Measurements from ENCODE around the gene CCDC83.
A peak's percentile ranks its signal among the peaks of the same experiment; 100 is the strongest.

Gene CCDC83

GRCh38 chr11:85825616-85826015 is 29.6 kb upstream of the CCDC83 start:
- TF ChIP-seq GATA2 (IDR thresholded peaks at IDR 0.05; ENCODE audit: low read depth, low read length) (no peak), GATA3 (IDR thresholded peaks at IDR 0.05; ENCODE audit: low read depth, low read length) (no peak)

GRCh38 chr11:85826116-85826855 is 28.9 kb upstream of the CCDC83 start:
- no peak for TF ChIP-seq GATA3 (IDR thresholded peaks at IDR 0.05; ENCODE audit: low read depth, low read length)
- TF ChIP-seq GATA2 (IDR thresholded peaks at IDR 0.05; ENCODE audit: low read depth, low read length), result no peak

GRCh38 chr11:85827748-85828639 is 27.2 kb upstream of the CCDC83 start:
- TF ChIP-seq GATA2 (IDR thresholded peaks at IDR 0.05; ENCODE audit: low read depth, low read length) (peak; percentile 30; the same call in 1 of the 2 replicates), GATA3 (IDR thresholded peaks at IDR 0.05; ENCODE audit: low read depth, low read length) (peak; percentile 37; the same call in 1 of the 2 replicates)

GRCh38 chr11:85828640-85828978 is 26.6 kb upstream of the CCDC83 start:
- no peak for TF ChIP-seq GATA3 (IDR thresholded peaks at IDR 0.05; ENCODE audit: low read depth, low read length)
- TF ChIP-seq GATA2 (IDR thresholded peaks at IDR 0.05; ENCODE audit: low read depth, low read length), result no peak

- TF ChIP-seq GATA3 (IDR thresholded peaks at IDR 0.05; ENCODE audit: low read depth, low read length) (no peak), GATA2 (IDR thresholded peaks at IDR 0.05; ENCODE audit: low read depth, low read length) (no peak)
These were observed 26.0 kb upstream of the CCDC83 start for GRCh38 chr11:85829172-85829571.

- TF ChIP-seq GATA2 (IDR thresholded peaks at IDR 0.05; ENCODE audit: low read depth, low read length), result no peak
- TF ChIP-seq GATA3 (IDR thresholded peaks at IDR 0.05; ENCODE audit: low read depth, low read length), result no peak
These were observed 24.1 kb upstream of the CCDC83 start for GRCh38 chr11:85831050-85831449.

- TF ChIP-seq GATA3 (IDR thresholded peaks at IDR 0.05; ENCODE audit: low read depth, low read length), result no peak
- no peak for TF ChIP-seq GATA2 (IDR thresholded peaks at IDR 0.05; ENCODE audit: low read depth, low read length)
These were observed 19.9 kb upstream of the CCDC83 start for GRCh38 chr11:85835263-85835662.

- TF ChIP-seq GATA2 (IDR thresholded peaks at IDR 0.05; ENCODE audit: low read depth, low read length) (no peak), GATA3 (IDR thresholded peaks at IDR 0.05; ENCODE audit: low read depth, low read length) (no peak)
These were observed 19.5 kb upstream of the CCDC83 start for GRCh38 chr11:85835729-85836128.

GRCh38 chr11:85843929-85844328 is 11.3 kb upstream of the CCDC83 start:
- TF ChIP-seq GATA3 (IDR thresholded peaks at IDR 0.05; ENCODE audit: low read depth, low read length) (no peak), GATA2 (IDR thresholded peaks at IDR 0.05; ENCODE audit: low read depth, low read length) (no peak)

GRCh38 chr11:85844439-85845123 is 10.6 kb upstream of the CCDC83 start:
- TF ChIP-seq GATA2 (IDR thresholded peaks at IDR 0.05; ENCODE audit: low read depth, low read length) (no peak), GATA3 (IDR thresholded peaks at IDR 0.05; ENCODE audit: low read depth, low read length) (no peak)

- TF ChIP-seq GATA2 (IDR thresholded peaks at IDR 0.05; ENCODE audit: low read depth, low read length) (no peak), GATA3 (IDR thresholded peaks at IDR 0.05; ENCODE audit: low read depth, low read length) (no peak)
These were observed 10.0 kb upstream of the CCDC83 start for GRCh38 chr11:85845124-85845631.

GRCh38 chr11:85847436-85847835 is 7.7 kb upstream of the CCDC83 start:
- TF ChIP-seq GATA2 (IDR thresholded peaks at IDR 0.05; ENCODE audit: low read depth, low read length) (no peak), GATA3 (IDR thresholded peaks at IDR 0.05; ENCODE audit: low read depth, low read length) (no peak)

GRCh38 chr11:85848006-85848405 is 7.2 kb upstream of the CCDC83 start:
- TF ChIP-seq GATA3 (IDR thresholded peaks at IDR 0.05; ENCODE audit: low read depth, low read length), result no peak
- TF ChIP-seq GATA2 (IDR thresholded peaks at IDR 0.05; ENCODE audit: low read depth, low read length), result no peak

GRCh38 chr11:85848556-85848955 is 6.6 kb upstream of the CCDC83 start:
- TF ChIP-seq GATA3 (IDR thresholded peaks at IDR 0.05; ENCODE audit: low read depth, low read length) (no peak), GATA2 (IDR thresholded peaks at IDR 0.05; ENCODE audit: low read depth, low read length) (no peak)
